Tibial nerve (tissue), 4 donors: ENCODE results near the gene PRR9. TPM values are rescaled to one million over a fixed set of nuclear protein-coding genes. Genes with fewer than 3 reads are reported as not detected.
"Not testable (repeated sequence)": the region's sequence is repeated elsewhere in the genome, so short reads cannot be mapped to it uniquely, and the experiment has no call there.

ENCODE experiments used
- DNase-seq, 2 donors: peaks; one replicate each; pipeline ENCODE4 v3.0.0-alpha.2; 2019; ENCODE audit warnings: low spot score in 2 of 2
- H3K27ac ChIP-seq, 4 donors: fragments of 200-600 bp; sonication (generic) in 3 of 4; one replicate each; pipeline ENCODE4 v1.5.1; 2017 to 2019; ENCODE audit warnings: mild to moderate bottlenecking in 1 of 4
- H3K27me3 ChIP-seq, 2 donors: fragments of 200-600 bp; sonication (generic) in 1 of 2; one replicate each; pipeline versions ENCODE4 v1.5.1 to v1.6.0; 2017 to 2019
- H3K36me3 ChIP-seq, 3 donors: fragments of 200-600 bp; sonication (generic); one replicate each; pipeline ENCODE4 v1.5.1; 2018 to 2019
- H3K4me1 ChIP-seq, 4 donors: fragments of 200-600 bp; sonication (generic) in 3 of 4; one replicate each; pipeline ENCODE4 v1.5.1; 2017 to 2019
- H3K4me3 ChIP-seq, 4 donors: fragments of 200-600 bp; sonication (generic) in 3 of 4; one replicate each; pipeline ENCODE4 v1.5.1; 2017 to 2019; ENCODE audit warnings: mild to moderate bottlenecking in 1 of 4, moderate library complexity in 1 of 4
- H3K9me3 ChIP-seq, 4 donors: fragments of 200-600 bp; sonication (generic) in 3 of 4; one replicate each; pipeline ENCODE4 v1.5.1; 2017 to 2019
- CTCF ChIP-seq, 5 experiments: fragments of 200-600 bp in 3 of 5; fragments of 450-650 bp in 2 of 5; sonication (generic) in 3 of 5; IDR thresholded peaks; one replicate each; pipeline ENCODE4 v1.5.1; 2016 to 2019; ENCODE audit warnings: antibody characterized with exemption in 5 of 5, mild to moderate bottlenecking in 3 of 5, moderate library complexity in 2 of 5
- EP300 ChIP-seq, 2 donors: sonication (generic); formaldehyde crosslinking; IDR thresholded peaks; one replicate each; pipeline ENCODE4 v1.6.1; 2017; ENCODE audit warnings: antibody characterized with exemption in 2 of 2, mild to moderate bottlenecking in 1 of 2
- POLR2A ChIP-seq, 2 donors: fragments of 450-650 bp; IDR thresholded peaks; one replicate each; pipeline ENCODE4 v1.6.1; 2017; ENCODE audit warnings: antibody characterized with exemption in 2 of 2, mild to moderate bottlenecking in 2 of 2, moderate library complexity in 2 of 2
- WGBS, 2 donors: methylation state at CpG; one replicate each; pipeline ENCODE4 v1.1.5; 2018; 5-methylcytosine and 5-hydroxymethylcytosine counted together
- total RNA-seq, 4 donors: library from RNA; depleted of rRNA; stranded (reverse); fragments of >200 nt; gene quantifications; one replicate each; pipeline ENCODE4 v1.1.0, GENCODE V29; 2016

The PRR9 gene
- total RNA-seq, result not detected

GRCh38 chr1:153217212-153217611, at the start of gene PRR9:
TSS of gene PRR9 (plus strand) at chr1:153217584. CDS start at chr1:153218145, 561 bp downstream.
- H3K36me3 ChIP-seq, result no peaks in the 10 kb centered on the region
- H3K9me3 ChIP-seq, result no peaks in the 10 kb centered on the region
- H3K27ac ChIP-seq, result no peak within 1 kb of the TSS
- no peak for TF ChIP-seq POLR2A (IDR thresholded peaks at IDR 0.05)
- 76 to 82% methylated on average over 3 of the region's 3 CpGs for WGBS, 2 donors
- no peak for DNase-seq
- no peak within 1 kb of the TSS for H3K4me3 ChIP-seq
- no peaks in the 10 kb centered on the region for H3K27me3 ChIP-seq
- H3K4me1 ChIP-seq, result no peaks in the 10 kb centered on the region

- no peaks in the 10 kb centered on the region for H3K9me3 ChIP-seq
- 67 to 77% methylated on average over 2 of the region's 2 CpGs for WGBS, 2 donors
- no peaks in the 10 kb centered on the region for H3K36me3 ChIP-seq
- no peak overlapping the region for H3K27ac ChIP-seq
- no peak for DNase-seq
- no peaks in the 10 kb centered on the region for H3K4me1 ChIP-seq
- H3K4me3 ChIP-seq, result no peak overlapping the region
- TF ChIP-seq EP300 (IDR thresholded peaks at IDR 0.05), result no peak
- TF ChIP-seq POLR2A (IDR thresholded peaks at IDR 0.05), result no peak
- TF ChIP-seq CTCF (IDR thresholded peaks at IDR 0.05), result no peak
- H3K27me3 ChIP-seq, result no peaks in the 10 kb centered on the region
These were observed 48.7 kb upstream of the PRR9 start for GRCh38 chr1:153168686-153169085.

GRCh38 chr1:153174624-153175023, 42.8 kb upstream of the PRR9 start:
- no peak overlapping the region for H3K27ac ChIP-seq
- no peak overlapping the region for H3K4me3 ChIP-seq
- H3K9me3 ChIP-seq, result peaks cover 0 to 2% (median 0%) of the 10 kb centered on the region in 4 donors
- no peaks in the 10 kb centered on the region for H3K27me3 ChIP-seq
- DNase-seq, result no peak
- TF ChIP-seq EP300 (IDR thresholded peaks at IDR 0.05), result no peak
- TF ChIP-seq POLR2A (IDR thresholded peaks at IDR 0.05), result no peak
- TF ChIP-seq CTCF (IDR thresholded peaks at IDR 0.05), result no peak
- H3K4me1 ChIP-seq, result no peaks in the 10 kb centered on the region
- H3K36me3 ChIP-seq, result no peaks in the 10 kb centered on the region

- H3K36me3 ChIP-seq, result no peaks in the 10 kb centered on the region
- H3K27ac ChIP-seq, result no peak overlapping the region
- H3K9me3 ChIP-seq, result peaks cover 0 to 18% (median 0%) of the 10 kb centered on the region in 4 donors
- no peak for TF ChIP-seq POLR2A (IDR thresholded peaks at IDR 0.05)
- TF ChIP-seq EP300 (IDR thresholded peaks at IDR 0.05), result no peak
- TF ChIP-seq CTCF (IDR thresholded peaks at IDR 0.05), result no peak
- no peak overlapping the region for H3K4me3 ChIP-seq
- no peaks in the 10 kb centered on the region for H3K27me3 ChIP-seq
- no peak for DNase-seq
- H3K4me1 ChIP-seq, result no peaks in the 10 kb centered on the region
These were observed 38.5 kb upstream of the PRR9 start for GRCh38 chr1:153178922-153179321.

GRCh38 chr1:153180556-153180955, 36.8 kb upstream of the PRR9 start:
- H3K4me1 ChIP-seq, result no peaks in the 10 kb centered on the region
- 78 to 83% methylated on average over 4 of the region's 4 CpGs for WGBS, 2 donors
- H3K4me3 ChIP-seq, result no peak overlapping the region
- peaks cover 0 to 31% (median 0%) of the 10 kb centered on the region in 4 donors for H3K9me3 ChIP-seq
- H3K36me3 ChIP-seq, result no peaks in the 10 kb centered on the region
- TF ChIP-seq POLR2A (IDR thresholded peaks at IDR 0.05) (no peak), CTCF (IDR thresholded peaks at IDR 0.05) (no peak), EP300 (IDR thresholded peaks at IDR 0.05) (no peak)
- no peak for DNase-seq
- no peak overlapping the region for H3K27ac ChIP-seq
- H3K27me3 ChIP-seq, result no peaks in the 10 kb centered on the region

GRCh38 chr1:153188301-153188700, 29.1 kb upstream of the PRR9 start:
- H3K27ac ChIP-seq, H3K4me3 ChIP-seq, H3K27me3 ChIP-seq, H3K4me1 ChIP-seq, H3K36me3 ChIP-seq, DNase-seq: not testable (repeated sequence)
- WGBS, 2 donors, result 76% methylated on average over 4 of the region's 4 CpGs
- peaks cover 0 to 34% (median 0%) of the 10 kb centered on the region in 4 donors for H3K9me3 ChIP-seq
